Liver (tissue), 3 donors: ENCODE data around the gene TMEM165.

ENCODE experiments used
- EGR1 ChIP-seq, 2 donors: IDR thresholded peaks; 2 replicates each; pipeline ENCODE4 v1.6.1; 2016 to 2018; ENCODE audit warnings: antibody characterized with exemption in 2 of 2, low read depth in 2 of 2
- GABPA ChIP-seq, 2 donors: IDR thresholded peaks in 1 of 2; conservative IDR thresholded peaks in 1 of 2; 2 replicates each; pipeline ENCODE4 v1.6.1; 2016; ENCODE audit warnings: antibody characterized with exemption in 2 of 2, mild to moderate bottlenecking in 1 of 2, moderate library complexity in 1 of 2
- JUND ChIP-seq, 2 donors: IDR thresholded peaks; 2 replicates each; pipeline ENCODE4 v1.6.1; 2016; ENCODE audit warnings: antibody characterized with exemption in 2 of 2
- NR2F2 ChIP-seq: IDR thresholded peaks from 2 replicates; pipeline ENCODE4 v1.6.1; 2016; ENCODE audit warnings: antibody characterized with exemption
- RAD21 ChIP-seq, 2 donors: IDR thresholded peaks; 2 replicates each; pipeline ENCODE4 v1.6.1; 2016; ENCODE audit warnings: antibody characterized with exemption in 2 of 2, mild to moderate bottlenecking in 2 of 2
- RXRA ChIP-seq, 2 donors: IDR thresholded peaks; 2 replicates each; pipeline ENCODE4 v1.6.1; 2017 to 2018; ENCODE audit warnings: antibody characterized with exemption in 2 of 2, mild to moderate bottlenecking in 1 of 2
- SP1 ChIP-seq: IDR thresholded peaks from 2 replicates; pipeline ENCODE4 v1.6.1; 2018; ENCODE audit warnings: antibody characterized with exemption, mild to moderate bottlenecking
- TAF1 ChIP-seq: conservative IDR thresholded peaks from 2 replicates; pipeline ENCODE4 v1.6.1; 2016; ENCODE audit warnings: antibody characterized with exemption, mild to moderate bottlenecking
- TF ChIP-seq, protein P1 (sequence below): fragments of 150-350 bp; IDR thresholded peaks from 2 replicates; pipeline ENCODE4 v1.5.1; 2017; ENCODE audit warnings: improper control_type of control experiment, low read depth, low read length; ENCODE audit not compliant: missing input control
- TF ChIP-seq, protein P2 (sequence below): IDR thresholded peaks from 2 replicates; pipeline ENCODE4 v1.6.1; 2016; ENCODE audit warnings: antibody characterized with exemption, mild to moderate bottlenecking
- TF ChIP-seq, protein P3 (sequence below): IDR thresholded peaks from 2 replicates; pipeline ENCODE4 v1.6.1; 2016; ENCODE audit warnings: antibody characterized with exemption
- TF ChIP-seq, protein P4 (sequence below): IDR thresholded peaks from 2 replicates; pipeline ENCODE4 v1.6.1; 2016; ENCODE audit warnings: antibody characterized with exemption
- donor health status: healthy.
- donor health status: healthy.

DNA sequence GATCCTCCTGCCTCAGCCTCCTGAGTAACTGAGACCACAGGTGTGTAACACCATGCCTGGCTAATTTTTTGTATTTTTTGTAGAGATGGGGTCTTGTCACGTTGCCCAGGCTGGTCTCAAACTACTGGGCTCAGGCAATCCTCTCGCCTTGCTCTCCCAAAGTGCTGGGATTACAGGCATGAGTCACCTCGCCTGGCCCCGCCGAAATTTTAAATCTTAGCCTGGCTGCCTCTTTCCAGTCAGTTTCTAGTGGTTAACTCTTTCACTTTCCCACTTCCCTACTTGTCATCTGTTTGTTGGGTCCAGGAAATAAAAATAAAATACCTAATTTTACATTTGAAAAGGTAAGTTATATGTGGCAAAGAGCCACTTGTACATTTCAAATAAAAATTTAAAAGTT lies 62.4 kb downstream of the TMEM165 start:
- TF ChIP-seq, protein P1, sequence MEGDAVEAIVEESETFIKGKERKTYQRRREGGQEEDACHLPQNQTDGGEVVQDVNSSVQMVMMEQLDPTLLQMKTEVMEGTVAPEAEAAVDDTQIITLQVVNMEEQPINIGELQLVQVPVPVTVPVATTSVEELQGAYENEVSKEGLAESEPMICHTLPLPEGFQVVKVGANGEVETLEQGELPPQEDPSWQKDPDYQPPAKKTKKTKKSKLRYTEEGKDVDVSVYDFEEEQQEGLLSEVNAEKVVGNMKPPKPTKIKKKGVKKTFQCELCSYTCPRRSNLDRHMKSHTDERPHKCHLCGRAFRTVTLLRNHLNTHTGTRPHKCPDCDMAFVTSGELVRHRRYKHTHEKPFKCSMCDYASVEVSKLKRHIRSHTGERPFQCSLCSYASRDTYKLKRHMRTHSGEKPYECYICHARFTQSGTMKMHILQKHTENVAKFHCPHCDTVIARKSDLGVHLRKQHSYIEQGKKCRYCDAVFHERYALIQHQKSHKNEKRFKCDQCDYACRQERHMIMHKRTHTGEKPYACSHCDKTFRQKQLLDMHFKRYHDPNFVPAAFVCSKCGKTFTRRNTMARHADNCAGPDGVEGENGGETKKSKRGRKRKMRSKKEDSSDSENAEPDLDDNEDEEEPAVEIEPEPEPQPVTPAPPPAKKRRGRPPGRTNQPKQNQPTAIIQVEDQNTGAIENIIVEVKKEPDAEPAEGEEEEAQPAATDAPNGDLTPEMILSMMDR: no peak
- TF ChIP-seq, protein P2, sequence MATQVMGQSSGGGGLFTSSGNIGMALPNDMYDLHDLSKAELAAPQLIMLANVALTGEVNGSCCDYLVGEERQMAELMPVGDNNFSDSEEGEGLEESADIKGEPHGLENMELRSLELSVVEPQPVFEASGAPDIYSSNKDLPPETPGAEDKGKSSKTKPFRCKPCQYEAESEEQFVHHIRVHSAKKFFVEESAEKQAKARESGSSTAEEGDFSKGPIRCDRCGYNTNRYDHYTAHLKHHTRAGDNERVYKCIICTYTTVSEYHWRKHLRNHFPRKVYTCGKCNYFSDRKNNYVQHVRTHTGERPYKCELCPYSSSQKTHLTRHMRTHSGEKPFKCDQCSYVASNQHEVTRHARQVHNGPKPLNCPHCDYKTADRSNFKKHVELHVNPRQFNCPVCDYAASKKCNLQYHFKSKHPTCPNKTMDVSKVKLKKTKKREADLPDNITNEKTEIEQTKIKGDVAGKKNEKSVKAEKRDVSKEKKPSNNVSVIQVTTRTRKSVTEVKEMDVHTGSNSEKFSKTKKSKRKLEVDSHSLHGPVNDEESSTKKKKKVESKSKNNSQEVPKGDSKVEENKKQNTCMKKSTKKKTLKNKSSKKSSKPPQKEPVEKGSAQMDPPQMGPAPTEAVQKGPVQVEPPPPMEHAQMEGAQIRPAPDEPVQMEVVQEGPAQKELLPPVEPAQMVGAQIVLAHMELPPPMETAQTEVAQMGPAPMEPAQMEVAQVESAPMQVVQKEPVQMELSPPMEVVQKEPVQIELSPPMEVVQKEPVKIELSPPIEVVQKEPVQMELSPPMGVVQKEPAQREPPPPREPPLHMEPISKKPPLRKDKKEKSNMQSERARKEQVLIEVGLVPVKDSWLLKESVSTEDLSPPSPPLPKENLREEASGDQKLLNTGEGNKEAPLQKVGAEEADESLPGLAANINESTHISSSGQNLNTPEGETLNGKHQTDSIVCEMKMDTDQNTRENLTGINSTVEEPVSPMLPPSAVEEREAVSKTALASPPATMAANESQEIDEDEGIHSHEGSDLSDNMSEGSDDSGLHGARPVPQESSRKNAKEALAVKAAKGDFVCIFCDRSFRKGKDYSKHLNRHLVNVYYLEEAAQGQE: no peak
- TF ChIP-seq, protein P3, sequence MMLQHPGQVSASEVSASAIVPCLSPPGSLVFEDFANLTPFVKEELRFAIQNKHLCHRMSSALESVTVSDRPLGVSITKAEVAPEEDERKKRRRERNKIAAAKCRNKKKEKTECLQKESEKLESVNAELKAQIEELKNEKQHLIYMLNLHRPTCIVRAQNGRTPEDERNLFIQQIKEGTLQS: no peak
- TF ChIP-seq RAD21 (IDR thresholded peaks at IDR 0.05) (no peak), NR2F2 (no peak), SP1 (no peak), EGR1 (IDR thresholded peaks at IDR 0.05; ENCODE audit: low read depth in 2 of 2) (no peak), RXRA (IDR thresholded peaks at IDR 0.05) (no peak), GABPA (IDR thresholded peaks at IDR 0.05 in 1 of 2, conservative IDR thresholded peaks at IDR 0.05 in 1 of 2) (no peak), JUND (IDR thresholded peaks at IDR 0.05) (no peak), TAF1 (no peak)
- TF ChIP-seq, protein P4, sequence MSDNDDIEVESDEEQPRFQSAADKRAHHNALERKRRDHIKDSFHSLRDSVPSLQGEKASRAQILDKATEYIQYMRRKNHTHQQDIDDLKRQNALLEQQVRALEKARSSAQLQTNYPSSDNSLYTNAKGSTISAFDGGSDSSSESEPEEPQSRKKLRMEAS: no peak
